Activated naive CD4-positive, alpha-beta T cell treated with anti-CD3 and anti-CD28 coated beads, Interleukin-2, amount 50 U/mL, for 16 hours (primary cell): ENCODE measurements around the gene FAM117A.

Source experiments
- DNase-seq: peaks from one replicate; pipeline ENCODE4 v3.0.0-alpha.2; 2020

Gene FAM117A

GRCh38 chr17:49707246-49707607 is 56.7 kb downstream of the FAM117A start:
- peak; percentile 46 for DNase-seq

DNA sequence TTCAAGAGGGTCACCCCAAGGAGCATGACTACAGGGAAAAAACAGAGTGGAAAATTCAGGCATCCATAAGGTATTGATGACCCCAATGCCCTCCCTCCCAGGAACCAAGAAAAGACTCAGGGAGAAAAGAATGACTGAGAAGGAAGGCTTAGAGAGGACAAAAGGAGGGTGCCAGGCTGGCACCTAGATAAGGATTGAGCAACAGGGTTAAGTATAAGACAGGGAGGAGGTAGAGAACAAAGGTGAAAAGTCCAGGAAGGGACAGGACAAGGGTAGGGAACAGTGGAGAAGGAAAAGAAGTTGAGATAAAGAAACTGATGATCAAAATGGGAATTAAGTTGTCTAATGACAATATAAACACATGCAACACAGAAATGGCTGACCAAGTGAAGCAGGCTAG is 58.7 kb downstream of the FAM117A start:
- no peak for DNase-seq

- no peak for DNase-seq
Measured at GRCh38 chr17:49703557-49704277, 60.2 kb downstream of the FAM117A start.

DNA sequence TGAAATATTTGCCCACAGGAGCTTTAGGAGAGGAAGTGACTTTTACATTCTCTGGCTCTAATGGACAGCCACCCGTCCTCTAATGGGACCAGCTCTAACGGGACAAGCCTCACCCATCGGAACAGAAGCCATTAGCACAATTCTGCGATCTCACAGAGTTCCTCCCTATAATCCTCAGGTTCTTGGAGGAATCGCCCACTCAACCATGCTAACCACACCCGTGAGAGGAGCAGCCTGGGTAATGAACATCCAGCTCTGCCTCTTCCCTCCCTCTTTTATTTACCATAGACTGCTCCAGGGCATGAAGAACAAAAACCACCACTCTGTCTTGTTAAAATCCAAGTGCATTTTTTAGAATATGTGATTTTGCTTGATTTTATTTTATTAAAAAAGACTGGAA is 63.0 kb downstream of the FAM117A start:
- DNase-seq, result no peak

GRCh38 chr17:49699966-49700575 is 63.9 kb downstream of the FAM117A start:
- DNase-seq, result no peak

DNA sequence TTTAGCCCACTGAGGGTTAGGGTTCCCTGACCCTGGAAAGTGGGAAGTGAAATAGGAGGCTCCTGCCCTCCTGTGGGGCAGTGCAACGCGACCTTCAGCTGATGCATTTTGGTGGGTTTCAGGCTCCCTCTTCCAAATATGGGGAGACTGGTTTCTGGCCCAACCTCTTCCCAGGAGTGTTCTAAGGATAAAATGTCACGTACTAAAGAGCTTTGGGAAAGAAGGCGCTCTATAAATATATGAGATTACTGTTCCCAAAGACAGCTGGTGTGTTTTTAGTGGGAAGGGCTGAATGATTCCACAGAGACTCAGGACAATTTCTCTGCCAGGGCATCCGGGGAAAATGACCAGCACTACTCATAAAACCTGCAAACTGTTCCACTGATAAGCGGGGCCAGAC is 65.9 kb downstream of the FAM117A start:
- DNase-seq, result no peak

DNA sequence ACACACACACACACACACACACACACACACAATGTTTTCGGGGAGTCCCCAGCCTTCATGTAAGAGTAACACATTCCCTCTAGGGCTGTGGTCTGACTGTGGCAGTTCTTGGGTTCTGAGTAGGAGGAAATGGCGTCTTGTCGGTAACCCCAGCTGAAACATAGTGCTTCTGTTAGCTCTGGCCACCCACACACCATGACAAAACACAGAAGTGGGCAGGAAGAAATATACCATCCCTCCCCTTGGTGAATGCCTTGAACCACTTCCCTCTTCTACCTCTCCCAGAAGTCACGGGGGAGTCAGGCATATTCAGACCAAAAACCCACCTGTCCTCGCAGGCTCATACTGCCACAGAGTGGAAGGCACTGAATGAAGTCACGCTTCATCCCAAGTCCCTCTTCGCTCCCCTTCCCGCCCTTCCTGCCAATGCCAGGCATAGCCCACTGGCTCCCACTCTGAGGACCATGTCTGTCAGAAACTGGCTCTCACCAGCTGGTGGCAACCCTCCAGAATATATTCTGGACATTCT is 67.6 kb downstream of the FAM117A start:
- peak; percentile 66 for DNase-seq

- DNase-seq, result no peak
Measured at GRCh38 chr17:49695698-49696232, 68.2 kb downstream of the FAM117A start.

GRCh38 chr17:49694847-49695697 is 68.9 kb downstream of the FAM117A start:
- DNase-seq, result peak; percentile 73

GRCh38 chr17:49692751-49693150 is 71.2 kb downstream of the FAM117A start:
- no peak for DNase-seq

GRCh38 chr17:49691677-49692191 is 72.2 kb downstream of the FAM117A start:
- no peak for DNase-seq

GRCh38 chr17:49691086-49691676 is 72.8 kb downstream of the FAM117A start:
- DNase-seq, result no peak

DNA sequence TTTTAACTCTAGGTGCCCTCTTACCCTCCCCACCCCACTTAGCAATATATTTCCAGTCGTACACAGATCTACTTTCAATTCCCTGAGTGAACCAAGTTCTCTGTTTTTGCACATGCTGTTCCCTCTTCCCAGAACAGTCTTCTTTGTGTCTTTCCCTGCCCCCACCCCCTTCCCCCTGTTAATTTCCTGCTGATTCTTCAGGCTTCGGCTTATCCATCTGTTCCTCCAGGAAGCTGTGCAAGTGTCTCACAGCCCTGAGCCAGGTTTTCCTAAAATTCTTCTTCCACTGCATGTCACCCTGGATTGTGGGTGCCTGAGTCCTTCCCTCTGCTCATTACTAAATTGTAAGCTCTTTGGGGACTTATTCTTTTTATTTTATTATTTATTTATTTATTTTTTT is 73.7 kb downstream of the FAM117A start:
- DNase-seq, result no peak

- no peak for DNase-seq
Measured at GRCh38 chr17:49688848-49689247, 75.1 kb downstream of the FAM117A start.

GRCh38 chr17:49687878-49688491 is 75.9 kb downstream of the FAM117A start:
- peak; percentile 19 for DNase-seq

GRCh38 chr17:49681106-49681979 is 82.6 kb downstream of the FAM117A start:
- DNase-seq, result no peak

DNA sequence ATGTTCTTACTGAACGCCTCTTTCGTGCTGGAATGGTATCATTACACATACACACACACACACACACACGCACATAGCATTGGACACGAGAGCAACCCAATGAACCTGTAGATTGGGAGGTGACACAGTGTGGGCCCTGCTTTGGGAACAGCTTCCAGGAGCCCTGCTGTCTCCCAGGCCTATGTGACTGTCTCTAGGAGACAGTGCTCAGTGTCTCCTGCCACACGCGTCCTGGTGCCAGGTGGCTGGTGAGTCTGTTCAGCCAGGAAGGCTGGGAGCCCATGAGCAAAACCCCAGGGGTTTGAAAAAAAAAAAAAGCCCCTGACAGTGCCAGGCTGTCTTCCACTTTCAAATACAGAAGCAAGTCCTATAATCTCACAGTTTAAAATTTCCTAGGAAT is 83.6 kb downstream of the FAM117A start:
- no peak for DNase-seq

DNA sequence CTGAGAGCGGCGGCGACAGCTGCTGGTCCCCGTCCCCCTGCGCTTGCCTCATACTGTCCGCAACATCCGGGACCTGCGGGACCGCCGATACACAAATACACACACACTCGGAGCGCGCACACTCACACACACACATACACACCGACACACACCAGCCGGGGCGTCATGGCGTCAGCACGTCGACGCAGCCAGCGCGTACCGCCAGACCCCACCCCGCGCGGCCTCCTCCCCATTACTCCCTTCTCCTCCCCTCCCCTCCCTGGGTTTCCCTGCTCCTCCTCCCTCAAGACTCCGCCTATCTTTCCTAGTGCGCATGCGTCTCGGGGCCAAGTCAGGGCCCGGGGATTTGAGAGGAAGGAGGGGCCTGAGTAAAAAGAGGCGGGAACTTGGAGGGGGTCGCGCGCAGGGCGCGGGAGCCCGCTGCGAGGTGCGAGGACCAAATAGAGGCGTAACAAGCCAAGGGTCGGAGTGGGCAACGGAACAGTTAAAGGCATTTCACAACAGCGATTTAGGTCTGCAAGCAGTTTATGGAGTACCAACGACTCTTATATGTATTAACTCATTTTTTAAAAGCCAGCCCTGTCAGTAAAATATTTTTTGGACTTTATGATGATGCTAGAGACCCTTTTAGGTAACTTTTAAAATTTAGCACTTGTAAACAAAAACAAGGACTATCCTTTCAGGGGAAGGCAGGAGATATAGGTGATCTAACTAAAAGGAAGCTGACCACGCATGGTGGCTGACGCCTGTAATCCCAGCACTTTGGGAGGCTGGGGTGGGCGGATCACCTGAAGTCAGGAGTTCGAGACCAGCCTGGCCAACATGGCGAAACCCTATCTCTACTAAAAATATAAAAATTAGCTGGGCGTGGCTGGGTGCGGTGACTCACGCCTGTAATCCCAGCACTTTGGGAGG is 85.7 kb downstream of the FAM117A start, which contains the start of gene SPOP:
Gene SPOP (minus strand): TSS at position 165 of the 915 bp plus-strand sequence. CDS start 55,287 bp downstream, outside the sequence.
- DNase-seq, result peak; percentile 99

- peak; percentile 97 for DNase-seq
Measured at GRCh38 chr17:49677134-49677932, 86.6 kb downstream of the FAM117A start.
